CD4-positive, CD25-positive, alpha-beta regulatory T cell (primary cell): Measurements from ENCODE around the gene PPP3CA. TPM values are rescaled to one million over a fixed set of nuclear protein-coding genes. Genes with fewer than 3 reads are reported as not detected.

Experiments
- ATAC-seq, 2 donors: fragments of 150-1000 bp; cut with Tn5 transposase; one replicate each; pipeline ENCODE4 v1.10.0; 2021; ENCODE audit warnings: low read depth in 2 of 2, moderate number of reproducible peaks in 2 of 2, moderate library complexity in 1 of 2
- DNase-seq, 3 donors: peaks; one replicate each; pipeline versions ENCODE4 v3.0.0 to v3.0.0-alpha.2; 2012 to 2022; ENCODE audit warnings: mixed read lengths in 1 of 3
- H3K27ac ChIP-seq: one replicate; pipeline ENCODE4 v1.7.0; 2013; ENCODE audit warnings: mild to moderate bottlenecking, low read length; ENCODE audit not compliant: insufficient read depth, poor library complexity, severe bottlenecking
- H3K27me3 ChIP-seq: one replicate; pipeline ENCODE4 v1.7.0; 2013; ENCODE audit warnings: low read length; ENCODE audit not compliant: control insufficient read depth, insufficient read depth
- H3K36me3 ChIP-seq: one replicate; pipeline ENCODE4 v1.7.0; 2013; ENCODE audit warnings: mild to moderate bottlenecking, low read length, moderate library complexity; ENCODE audit not compliant: control insufficient read depth, insufficient read depth
- H3K4me1 ChIP-seq: 2 replicates; pipeline ENCODE4 v1.7.0; 2013; ENCODE audit warnings: mild to moderate bottlenecking, low read length; ENCODE audit not compliant: insufficient read depth, control insufficient read depth, poor library complexity, severe bottlenecking
- H3K4me3 ChIP-seq: one replicate; pipeline ENCODE4 v1.7.0; 2013; ENCODE audit warnings: low read depth, mild to moderate bottlenecking, low read length, moderate library complexity
- H3K9me3 ChIP-seq, 2 experiments: 1 replicate in 1 of 2; 2 replicates in 1 of 2; pipeline ENCODE4 v1.7.0; 2013; ENCODE audit warnings: low read length in 2 of 2, mild to moderate bottlenecking in 1 of 2, moderate library complexity in 1 of 2; ENCODE audit not compliant: control insufficient read depth in 2 of 2
- H3K27ac Mint-ChIP-seq, 3 donors: one replicate each; pipeline ENCODE4 v1.8.0; 2020 to 2022; ENCODE audit warnings: mild to moderate bottlenecking in 3 of 3, mixed read lengths in 3 of 3, moderate library complexity in 2 of 3
- H3K27me3 Mint-ChIP-seq: one replicate; pipeline ENCODE4 v1.8.0; 2022; ENCODE audit warnings: mild to moderate bottlenecking, mixed read lengths
- H3K36me3 Mint-ChIP-seq: one replicate; pipeline ENCODE4 v1.8.0; 2020; ENCODE audit warnings: mixed read lengths
- H3K4me1 Mint-ChIP-seq, 4 donors: one replicate each; pipeline ENCODE4 v1.8.0; 2020 to 2022; ENCODE audit warnings: mixed read lengths in 4 of 4, mild to moderate bottlenecking in 1 of 4
- H3K4me3 Mint-ChIP-seq, 4 donors: one replicate each; pipeline ENCODE4 v1.8.0; 2020 to 2022; ENCODE audit warnings: mild to moderate bottlenecking in 4 of 4, mixed read lengths in 4 of 4, moderate library complexity in 3 of 4
- H3K9me3 Mint-ChIP-seq, 7 donors: one replicate each; pipeline ENCODE4 v1.8.0; 2020 to 2022; ENCODE audit warnings: mixed read lengths in 7 of 7, mild to moderate bottlenecking in 3 of 7, moderate library complexity in 2 of 7
- polyA plus RNA-seq, 4 donors: library from polyadenylated mRNA; unstranded; fragments of 300-500 nt; fragmentation: Illumina TruSeq; gene quantifications; one replicate each; pipeline ENCODE4 v1.2.3, GENCODE V29; 2021
- total RNA-seq: library from RNA; stranded (reverse); gene quantifications from one replicate; pipeline ENCODE4 v1.2.3, GENCODE V29; 2022

PPP3CA gene
- total and polyA plus RNA-seq, 5 donors from 2014 or later = 5.2 to 31.1 (median 6.7) TPM

DNA sequence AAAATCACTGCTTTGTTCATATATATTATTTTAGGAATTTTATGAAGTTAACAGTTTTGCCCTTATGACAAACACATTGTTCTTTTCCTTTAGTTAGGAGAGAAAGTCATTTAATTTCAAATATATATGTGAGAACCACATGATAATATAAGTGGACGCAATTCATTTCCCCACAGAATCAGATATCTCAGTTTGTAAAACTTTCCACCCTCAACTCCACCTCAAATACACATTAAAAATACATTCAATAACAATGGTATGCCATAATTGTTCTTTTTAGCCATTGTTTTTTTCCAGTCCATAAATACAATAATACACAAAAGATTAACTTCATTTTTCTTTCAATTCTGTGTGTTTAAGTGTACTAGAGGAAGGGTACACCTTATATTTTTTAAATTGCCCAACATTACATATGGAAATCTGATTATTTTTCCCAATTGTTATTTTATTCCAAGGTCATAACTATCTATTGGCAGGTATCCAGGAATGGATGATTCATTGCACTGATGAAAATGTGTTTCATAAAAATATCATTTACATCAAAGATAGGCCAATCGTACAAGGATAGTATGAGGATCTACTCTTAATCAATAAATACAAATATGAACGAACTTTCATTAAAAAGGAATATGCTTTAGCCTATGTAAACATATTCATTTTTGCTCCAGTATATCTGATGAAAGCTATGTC lies 125.0 kb downstream of the PPP3CA start:
- H3K27ac Mint-ChIP-seq = no peak overlapping the region
- H3K9me3 ChIP-seq = no peaks in the 10 kb centered on the region
- H3K9me3 Mint-ChIP-seq = no peaks in the 10 kb centered on the region
- DNase-seq (no peak), ATAC-seq (no peak)
- H3K27ac ChIP-seq = no peak overlapping the region
- no peaks in the 10 kb centered on the region for H3K27me3 ChIP-seq
- no peak overlapping the region for H3K4me3 ChIP-seq
- H3K4me1 ChIP-seq = no peaks in the 10 kb centered on the region
- peaks cover 32 to 43% (median 37%) of the 10 kb centered on the region in 4 donors for H3K4me1 Mint-ChIP-seq
- no peak overlapping the region for H3K4me3 Mint-ChIP-seq
- no peaks in the 10 kb centered on the region for H3K36me3 Mint-ChIP-seq
- H3K36me3 ChIP-seq = no peaks in the 10 kb centered on the region
- no peaks in the 10 kb centered on the region for H3K27me3 Mint-ChIP-seq

DNA sequence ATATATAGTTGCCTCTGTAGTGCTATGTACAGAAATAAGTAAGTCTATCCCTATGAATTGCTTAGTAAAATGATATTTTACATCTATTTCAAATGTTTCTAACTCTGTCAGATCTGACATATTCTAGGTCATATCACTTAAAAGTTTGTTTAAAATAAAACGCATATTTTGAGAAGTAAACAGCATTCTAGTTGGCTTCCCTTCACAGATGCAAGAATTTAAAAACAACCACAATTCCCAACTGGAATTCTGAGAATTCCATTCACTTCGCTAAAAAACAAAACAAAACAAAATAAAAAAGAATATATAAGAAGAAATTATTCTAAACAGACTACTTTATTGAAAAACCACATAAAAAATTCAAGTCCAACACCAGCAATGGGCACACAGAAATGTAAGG lies 126.0 kb downstream of the PPP3CA start:
- Histone ChIP-seq H3K4me1 (no peaks in the 10 kb centered on the region), H3K27me3 (no peaks in the 10 kb centered on the region), H3K27ac (no peak overlapping the region), H3K36me3 (no peaks in the 10 kb centered on the region), H3K4me3 (no peak overlapping the region), H3K9me3 (no peaks in the 10 kb centered on the region)
- Mint-ChIP-seq H3K4me1 (peaks cover 30 to 38% (median 35%) of the 10 kb centered on the region in 4 donors), H3K4me3 (no peak overlapping the region), H3K36me3 (no peaks in the 10 kb centered on the region), H3K27ac (no peak overlapping the region), H3K9me3 (no peaks in the 10 kb centered on the region), H3K27me3 (no peaks in the 10 kb centered on the region)
- no peak for ATAC-seq
- no peak for DNase-seq

DNA sequence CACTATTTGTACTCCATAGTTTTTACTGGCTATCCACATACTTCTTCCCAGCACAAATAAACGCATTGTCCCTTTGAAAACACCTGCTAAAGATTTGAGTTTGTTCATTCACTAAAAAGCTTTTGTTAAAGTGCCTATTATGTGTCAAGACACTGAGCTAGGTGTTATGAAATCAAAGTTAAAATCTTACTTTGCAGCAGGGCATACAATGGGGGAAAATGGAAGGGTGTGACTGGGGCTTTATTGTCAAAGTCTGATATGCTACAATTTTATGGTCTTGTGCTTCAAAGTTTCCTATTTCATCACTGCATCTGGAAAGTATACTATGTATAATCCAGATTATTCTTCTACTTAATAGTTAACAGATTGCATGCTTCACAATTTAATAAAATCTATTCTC lies 128.4 kb downstream of the PPP3CA start:
- no peak for DNase-seq
- peaks cover 22 to 30% (median 25%) of the 10 kb centered on the region in 4 donors for H3K4me1 Mint-ChIP-seq
- no peak overlapping the region for H3K4me3 ChIP-seq
- no peaks in the 10 kb centered on the region for H3K27me3 Mint-ChIP-seq
- no peaks in the 10 kb centered on the region for H3K36me3 Mint-ChIP-seq
- H3K4me3 Mint-ChIP-seq = no peak overlapping the region
- H3K9me3 Mint-ChIP-seq = no peaks in the 10 kb centered on the region
- H3K36me3 ChIP-seq = no peaks in the 10 kb centered on the region
- H3K27ac ChIP-seq = no peak overlapping the region
- no peaks in the 10 kb centered on the region for H3K27me3 ChIP-seq
- no peak overlapping the region for H3K27ac Mint-ChIP-seq
- ATAC-seq = no peak
- no peaks in the 10 kb centered on the region for H3K9me3 ChIP-seq
- no peaks in the 10 kb centered on the region for H3K4me1 ChIP-seq

- Histone ChIP-seq H3K4me1 (no peaks in the 10 kb centered on the region), H3K27me3 (no peaks in the 10 kb centered on the region), H3K4me3 (no peak overlapping the region), H3K27ac (no peak overlapping the region), H3K9me3 (no peaks in the 10 kb centered on the region), H3K36me3 (no peaks in the 10 kb centered on the region)
- Mint-ChIP-seq H3K4me1 (peaks cover 19 to 26% (median 21%) of the 10 kb centered on the region in 4 donors), H3K36me3 (no peaks in the 10 kb centered on the region), H3K27me3 (no peaks in the 10 kb centered on the region), H3K4me3 (no peak overlapping the region), H3K9me3 (no peaks in the 10 kb centered on the region), H3K27ac (no peak overlapping the region)
- DNase-seq = no peak
- ATAC-seq = no peak
These were observed 129.0 kb downstream of the PPP3CA start for GRCh38 chr4:101218346-101218745.

- H3K4me1 Mint-ChIP-seq = peaks cover 11 to 19% (median 17%) of the 10 kb centered on the region in 4 donors
- H3K4me1 ChIP-seq = no peaks in the 10 kb centered on the region
- no peak overlapping the region for H3K27ac Mint-ChIP-seq
- no peak overlapping the region for H3K27ac ChIP-seq
- no peaks in the 10 kb centered on the region for H3K9me3 ChIP-seq
- no peaks in the 10 kb centered on the region for H3K27me3 ChIP-seq
- no peaks in the 10 kb centered on the region for H3K9me3 Mint-ChIP-seq
- no peak overlapping the region for H3K4me3 Mint-ChIP-seq
- no peaks in the 10 kb centered on the region for H3K36me3 Mint-ChIP-seq
- no peaks in the 10 kb centered on the region for H3K36me3 ChIP-seq
- no peak overlapping the region for H3K4me3 ChIP-seq
- H3K27me3 Mint-ChIP-seq = no peaks in the 10 kb centered on the region
- ATAC-seq (no peak), DNase-seq (no peak)
These were observed 129.8 kb downstream of the PPP3CA start for GRCh38 chr4:101217353-101218031.

DNA sequence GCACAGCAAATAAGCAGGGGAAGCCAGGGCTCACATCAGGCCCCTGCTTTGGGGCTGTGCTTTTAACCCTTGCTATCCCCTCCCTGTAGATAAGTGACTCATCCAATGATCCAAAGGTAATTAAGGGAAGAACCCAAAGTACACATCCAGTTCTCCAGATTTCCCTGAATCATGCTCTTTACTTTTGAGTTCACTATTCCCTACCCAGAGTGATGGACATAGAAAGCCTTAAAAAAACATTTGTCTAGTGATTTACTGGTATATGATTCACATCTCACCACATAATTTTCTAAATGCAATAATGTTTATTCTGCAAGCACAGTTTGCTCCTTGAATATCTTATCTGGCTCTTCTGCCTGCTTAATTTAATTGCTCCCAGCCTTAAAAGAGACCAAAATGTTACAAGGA lies 136.2 kb downstream of the PPP3CA start:
- Histone ChIP-seq H3K36me3 (no peaks in the 10 kb centered on the region), H3K27me3 (no peaks in the 10 kb centered on the region), H3K4me1 (no peaks in the 10 kb centered on the region), H3K9me3 (no peaks in the 10 kb centered on the region), H3K4me3 (no peak overlapping the region), H3K27ac (no peak overlapping the region)
- Mint-ChIP-seq H3K4me1 (peaks cover 20 to 39% (median 24%) of the 10 kb centered on the region in 4 donors), H3K36me3 (no peaks in the 10 kb centered on the region), H3K4me3 (no peak overlapping the region), H3K27ac (no peak overlapping the region), H3K9me3 (no peaks in the 10 kb centered on the region), H3K27me3 (no peaks in the 10 kb centered on the region)
- ATAC-seq (no peak), DNase-seq (no peak)

DNA sequence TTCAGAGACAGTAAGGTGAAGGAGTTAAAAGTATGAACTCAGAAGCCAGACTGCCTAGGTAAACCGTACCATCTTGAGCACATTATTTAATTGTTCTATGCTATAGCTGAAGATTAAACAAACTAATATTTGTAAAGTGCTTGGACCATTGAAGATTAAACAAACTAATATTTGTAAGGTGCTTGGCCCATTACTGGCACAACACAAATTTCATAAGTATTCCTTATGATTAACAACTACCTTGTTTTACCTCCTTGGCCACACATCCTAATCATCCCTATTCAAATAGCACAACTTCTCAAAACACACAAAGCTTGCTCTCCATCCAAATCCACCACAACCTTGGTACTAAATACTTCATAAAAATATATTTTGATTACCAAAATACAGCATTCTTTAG lies 137.0 kb downstream of the PPP3CA start:
- H3K27me3 Mint-ChIP-seq = no peaks in the 10 kb centered on the region
- no peaks in the 10 kb centered on the region for H3K9me3 Mint-ChIP-seq
- H3K4me3 Mint-ChIP-seq = no peak overlapping the region
- H3K4me1 ChIP-seq = peaks cover 8% of the 10 kb centered on the region
- H3K4me3 ChIP-seq = no peak overlapping the region
- no peaks in the 10 kb centered on the region for H3K36me3 ChIP-seq
- no peak overlapping the region for H3K27ac ChIP-seq
- ATAC-seq (no peak), DNase-seq (no peak)
- no peak overlapping the region for H3K27ac Mint-ChIP-seq
- no peaks in the 10 kb centered on the region for H3K36me3 Mint-ChIP-seq
- H3K27me3 ChIP-seq = no peaks in the 10 kb centered on the region
- H3K9me3 ChIP-seq = no peaks in the 10 kb centered on the region
- H3K4me1 Mint-ChIP-seq = peaks cover 28 to 47% (median 32%) of the 10 kb centered on the region in 4 donors

GRCh38 chr4:101208171-101208570 lies 139.2 kb downstream of the PPP3CA start:
- Histone ChIP-seq H3K27ac (no peak overlapping the region), H3K27me3 (no peaks in the 10 kb centered on the region), H3K4me1 (peaks cover 14% of the 10 kb centered on the region), H3K4me3 (no peak overlapping the region), H3K9me3 (no peaks in the 10 kb centered on the region), H3K36me3 (no peaks in the 10 kb centered on the region)
- H3K4me1 Mint-ChIP-seq = peaks cover 32 to 49% (median 34%) of the 10 kb centered on the region in 4 donors
- no peak for ATAC-seq
- H3K36me3 Mint-ChIP-seq = no peaks in the 10 kb centered on the region
- DNase-seq = no peak
- no peak overlapping the region for H3K4me3 Mint-ChIP-seq
- H3K9me3 Mint-ChIP-seq = no peaks in the 10 kb centered on the region
- no peak overlapping the region for H3K27ac Mint-ChIP-seq
- no peaks in the 10 kb centered on the region for H3K27me3 Mint-ChIP-seq
